ENCODE measurements around the gene MT1F. TPM values are rescaled to one million over a fixed set of nuclear protein-coding genes. Genes with fewer than 3 reads are reported as not detected.

MT1F gene
- total RNA-seq, 1 donor: 3.3 TPM

- Histone ChIP-seq H2AFZ (ENCODE audit: low read length) (no peak overlapping the region), H3K27me3 (ENCODE audit: insufficient read depth, low read length) (peaks cover 17% of the 10 kb centered on the region), H3K4me3 (ENCODE audit: insufficient read depth, low read length) (no peak overlapping the region)
Observed at GRCh38 chr16:56679078-56679730, 21.4 kb downstream of the MT1F start.

GRCh38 chr16:56679818-56680217 is 22.1 kb downstream of the MT1F start:
- Histone ChIP-seq H2AFZ (ENCODE audit: low read length) (no peak overlapping the region), H3K4me3 (ENCODE audit: insufficient read depth, low read length) (no peak overlapping the region), H4K20me1 (ENCODE audit: insufficient read depth, low read length) (no peaks in the 10 kb centered on the region), H3K27me3 (ENCODE audit: insufficient read depth, low read length) (peaks cover 17% of the 10 kb centered on the region), H3K36me3 (ENCODE audit: insufficient read depth, low read length) (no peaks in the 10 kb centered on the region), H3K4me1 (ENCODE audit: insufficient read depth, low read length) (peaks cover 14% of the 10 kb centered on the region), H3K9me3 (ENCODE audit: low read depth, low read length) (no peaks in the 10 kb centered on the region), H3K79me2 (ENCODE audit: insufficient read depth, low read length) (no peaks in the 10 kb centered on the region), H3K4me2 (ENCODE audit: insufficient read depth, low read length) (no peak overlapping the region), H3K27ac (ENCODE audit: low read depth, low read length) (no peak overlapping the region)
- no peak for TF ChIP-seq CTCF (IDR thresholded peaks at IDR 0.05; ENCODE audit: extremely low read depth, low read depth, low read length)
- DNase-seq (ENCODE audit: insufficient read length, low spot score, missing footprints): no peak

More at GRCh38 chr16:56679078-56679730, 21.4 kb downstream of the MT1F start:
- Histone ChIP-seq H3K4me2 (ENCODE audit: insufficient read depth, low read length) (no peak overlapping the region), H4K20me1 (ENCODE audit: insufficient read depth, low read length) (no peaks in the 10 kb centered on the region), H3K4me1 (ENCODE audit: insufficient read depth, low read length) (peaks cover 14% of the 10 kb centered on the region), H3K79me2 (ENCODE audit: insufficient read depth, low read length) (no peaks in the 10 kb centered on the region), H3K9me3 (ENCODE audit: low read depth, low read length) (no peaks in the 10 kb centered on the region), H3K36me3 (ENCODE audit: insufficient read depth, low read length) (no peaks in the 10 kb centered on the region), H3K27ac (ENCODE audit: low read depth, low read length) (no peak overlapping the region)
- no peak for TF ChIP-seq CTCF (IDR thresholded peaks at IDR 0.05; ENCODE audit: extremely low read depth, low read depth, low read length)
- no peak for DNase-seq (ENCODE audit: insufficient read length, low spot score, missing footprints)

GRCh38 chr16:56681939-56682702 is 24.4 kb downstream of the MT1F start, which contains the start of gene MT1X:
MT1X (plus strand) TSS chr16:56682470; CDS start chr16:56682541, 71 bp downstream.
- Histone ChIP-seq H3K79me2 (ENCODE audit: insufficient read depth, low read length) (no peaks in the 10 kb centered on the region), H2AFZ (ENCODE audit: low read length) (peak within 1 kb of the TSS; percentile 99), H3K4me2 (ENCODE audit: insufficient read depth, low read length) (peak within 1 kb of the TSS; percentile 100), H4K20me1 (ENCODE audit: insufficient read depth, low read length) (no peaks in the 10 kb centered on the region), H3K4me3 (ENCODE audit: insufficient read depth, low read length) (peak within 1 kb of the TSS; percentile 85), H3K36me3 (ENCODE audit: insufficient read depth, low read length) (no peaks in the 10 kb centered on the region), H3K4me1 (ENCODE audit: insufficient read depth, low read length) (peaks cover 14% of the 10 kb centered on the region), H3K9me3 (ENCODE audit: low read depth, low read length) (no peaks in the 10 kb centered on the region), H3K27ac (ENCODE audit: low read depth, low read length) (peak within 1 kb of the TSS; percentile 83), H3K27me3 (ENCODE audit: insufficient read depth, low read length) (peaks cover under 1% of the 10 kb centered on the region)
- no peak for TF ChIP-seq CTCF (IDR thresholded peaks at IDR 0.05; ENCODE audit: extremely low read depth, low read depth, low read length)
- peak; percentile 96 for DNase-seq (ENCODE audit: insufficient read length, low spot score, missing footprints)
